ENCODE data around the gene IL1F10. TPM values are rescaled to one million over a fixed set of nuclear protein-coding genes. Genes with fewer than 3 reads are reported as not detected.

IL1F10 gene
- polyA plus RNA-seq, 1 donor (not counting 4 experiments of a cell fraction or from before 2014, with no cell fraction given), result 0.37 TPM

- no peaks in the 10 kb centered on the region for H4K20me1 ChIP-seq (ENCODE audit: control insufficient read depth, extremely low read depth, insufficient read depth, low read length)
- H3K9me3 ChIP-seq (ENCODE audit: control insufficient read depth, low read depth, low read length), result no peaks in the 10 kb centered on the region
- no peak overlapping the region for H3K9ac ChIP-seq (ENCODE audit: control insufficient read depth, extremely low read depth, insufficient read depth, low read length)
- H2AFZ ChIP-seq (ENCODE audit: control insufficient read depth, low read length), result no peak overlapping the region
- no peaks in the 10 kb centered on the region for H3K36me3 ChIP-seq (ENCODE audit: control insufficient read depth in 2 of 2, extremely low read depth in 1 of 2, insufficient read depth in 2 of 2, low read length in 2 of 2)
- dilution Hi-C loops (cut with MboI; ENCODE audit: extremely low pct_ligation_motif_present, low sequenced_read_pairs), result no loop called here
- H3K9me1 ChIP-seq (ENCODE audit: control insufficient read depth, extremely low read depth, insufficient read depth, low read length), result no peaks in the 10 kb centered on the region
- no peaks in the 10 kb centered on the region for H3K27me3 ChIP-seq (ENCODE audit: control insufficient read depth, extremely low read depth, insufficient read depth, low read length)
- no peak overlapping the region for H3K4me2 ChIP-seq (ENCODE audit: control insufficient read depth, extremely low read depth, insufficient read depth, low read depth, low read length)
- H3K79me2 ChIP-seq (ENCODE audit: control insufficient read depth, insufficient read depth, low read length), result no peaks in the 10 kb centered on the region
- H3K27ac ChIP-seq (ENCODE audit: control insufficient read depth, insufficient read depth, low read length), result no peak overlapping the region
- DNase-seq (ENCODE audit: low read depth, low spot score), result no peak
- FAIRE-seq, result no peak
- H3K4me1 ChIP-seq (ENCODE audit: control insufficient read depth, extremely low read depth, insufficient read depth, low read length), result peaks cover 18% of the 10 kb centered on the region
- H3K4me3 ChIP-seq (ENCODE audit: control insufficient read depth in 2 of 3, extremely low read depth in 1 of 3, insufficient read depth in 2 of 3, low read depth in 1 of 3, low read length in 3 of 3), result no peak overlapping the region
- no peak for TF ChIP-seq EZH2 (IDR thresholded peaks at IDR 0.05; ENCODE audit: low read length)
- TF ChIP-seq, protein P1, sequence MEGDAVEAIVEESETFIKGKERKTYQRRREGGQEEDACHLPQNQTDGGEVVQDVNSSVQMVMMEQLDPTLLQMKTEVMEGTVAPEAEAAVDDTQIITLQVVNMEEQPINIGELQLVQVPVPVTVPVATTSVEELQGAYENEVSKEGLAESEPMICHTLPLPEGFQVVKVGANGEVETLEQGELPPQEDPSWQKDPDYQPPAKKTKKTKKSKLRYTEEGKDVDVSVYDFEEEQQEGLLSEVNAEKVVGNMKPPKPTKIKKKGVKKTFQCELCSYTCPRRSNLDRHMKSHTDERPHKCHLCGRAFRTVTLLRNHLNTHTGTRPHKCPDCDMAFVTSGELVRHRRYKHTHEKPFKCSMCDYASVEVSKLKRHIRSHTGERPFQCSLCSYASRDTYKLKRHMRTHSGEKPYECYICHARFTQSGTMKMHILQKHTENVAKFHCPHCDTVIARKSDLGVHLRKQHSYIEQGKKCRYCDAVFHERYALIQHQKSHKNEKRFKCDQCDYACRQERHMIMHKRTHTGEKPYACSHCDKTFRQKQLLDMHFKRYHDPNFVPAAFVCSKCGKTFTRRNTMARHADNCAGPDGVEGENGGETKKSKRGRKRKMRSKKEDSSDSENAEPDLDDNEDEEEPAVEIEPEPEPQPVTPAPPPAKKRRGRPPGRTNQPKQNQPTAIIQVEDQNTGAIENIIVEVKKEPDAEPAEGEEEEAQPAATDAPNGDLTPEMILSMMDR (optimal IDR thresholded peaks at IDR 0.05 in 1 of 3, IDR thresholded peaks at IDR 0.05 in 1 of 3, conservative IDR thresholded peaks at IDR 0.05 in 1 of 3; ENCODE audit: extremely low read depth in 1 of 3, insufficient read depth in 2 of 3, low read length in 3 of 3), result no peak
These were observed 7.0 kb upstream of the IL1F10 start for GRCh38 chr2:113060796-113061195.

DNA sequence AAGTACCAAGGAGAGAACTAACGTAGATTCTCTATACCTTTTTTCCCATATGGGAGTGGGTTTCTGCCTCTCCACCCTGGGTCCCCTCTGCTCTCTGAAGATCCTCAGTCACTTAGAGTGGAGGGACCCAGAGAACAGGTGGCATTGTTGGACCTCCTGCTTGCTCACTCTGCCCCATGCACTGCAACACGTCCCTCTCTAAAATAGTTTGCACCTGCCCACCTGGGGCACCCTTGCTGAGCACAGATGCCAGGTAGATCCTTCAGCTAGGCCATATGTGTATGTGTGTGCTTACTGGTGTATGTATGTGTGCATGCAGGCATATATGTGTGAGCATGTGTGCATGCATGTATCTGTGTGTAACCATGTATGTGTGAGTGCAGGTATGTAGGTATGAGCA, 6.5 kb upstream of the IL1F10 start:
- Histone ChIP-seq H3K4me2 (ENCODE audit: control insufficient read depth, extremely low read depth, insufficient read depth, low read depth, low read length) (no peak overlapping the region), H3K27ac (ENCODE audit: control insufficient read depth, insufficient read depth, low read length) (no peak overlapping the region), H2AFZ (ENCODE audit: control insufficient read depth, low read length) (no peak overlapping the region), H4K20me1 (ENCODE audit: control insufficient read depth, extremely low read depth, insufficient read depth, low read length) (no peaks in the 10 kb centered on the region), H3K9ac (ENCODE audit: control insufficient read depth, extremely low read depth, insufficient read depth, low read length) (no peak overlapping the region), H3K4me3 (ENCODE audit: control insufficient read depth in 2 of 3, extremely low read depth in 1 of 3, insufficient read depth in 2 of 3, low read depth in 1 of 3, low read length in 3 of 3) (no peak overlapping the region), H3K27me3 (ENCODE audit: control insufficient read depth, extremely low read depth, insufficient read depth, low read length) (no peaks in the 10 kb centered on the region), H3K79me2 (ENCODE audit: control insufficient read depth, insufficient read depth, low read length) (no peaks in the 10 kb centered on the region), H3K9me3 (ENCODE audit: control insufficient read depth, low read depth, low read length) (no peaks in the 10 kb centered on the region), H3K4me1 (ENCODE audit: control insufficient read depth, extremely low read depth, insufficient read depth, low read length) (peaks cover 18% of the 10 kb centered on the region), H3K9me1 (ENCODE audit: control insufficient read depth, extremely low read depth, insufficient read depth, low read length) (no peaks in the 10 kb centered on the region), H3K36me3 (ENCODE audit: control insufficient read depth in 2 of 2, extremely low read depth in 1 of 2, insufficient read depth in 2 of 2, low read length in 2 of 2) (no peaks in the 10 kb centered on the region)
- no peak for TF ChIP-seq EZH2 (IDR thresholded peaks at IDR 0.05; ENCODE audit: low read length)
- TF ChIP-seq, protein P1 (optimal IDR thresholded peaks at IDR 0.05 in 1 of 3, IDR thresholded peaks at IDR 0.05 in 1 of 3, conservative IDR thresholded peaks at IDR 0.05 in 1 of 3; ENCODE audit: extremely low read depth in 1 of 3, insufficient read depth in 2 of 3, low read length in 3 of 3), result no peak
- FAIRE-seq, result no peak
- dilution Hi-C loops (cut with MboI; ENCODE audit: extremely low pct_ligation_motif_present, low sequenced_read_pairs), result no loop called here
- no peak for DNase-seq (ENCODE audit: low read depth, low spot score)

Measured in keratinocyte (primary cell).